GM23338 (cell line): ENCODE measurements around the gene HOXA2.

ENCODE experiments used
- CREB1 ChIP-seq: fragments of 250-450 bp; sonication (Bioruptor Pico); IDR thresholded peaks from 2 replicates; pipeline ENCODE4 v1.5.0; 2020; ENCODE audit warnings: low read depth, mild to moderate bottlenecking, moderate library complexity
- EZH2 ChIP-seq: fragments of 200-600 bp; sonication (generic); IDR thresholded peaks from one replicate; pipeline ENCODE4 v1.8.0; 2017; ENCODE audit warnings: antibody characterized with exemption, mild to moderate bottlenecking, low read depth; ENCODE audit not compliant: unreplicated experiment
- EZH2phosphoT487 ChIP-seq: fragments of 200-600 bp; sonication (generic); IDR thresholded peaks from one replicate; pipeline ENCODE4 v1.8.1; 2018; ENCODE audit warnings: antibody characterized with exemption; ENCODE audit not compliant: unreplicated experiment
- JUNB ChIP-seq: IDR thresholded peaks from one replicate; pipeline ENCODE4 v1.6.1; 2016; ENCODE audit warnings: antibody characterized with exemption; ENCODE audit not compliant: unreplicated experiment
- NANOG ChIP-seq: IDR thresholded peaks from 2 replicates; pipeline ENCODE4 v1.6.1; 2016; ENCODE audit warnings: antibody characterized with exemption, borderline replicate concordance
- POLR2AphosphoS5 ChIP-seq: IDR thresholded peaks from 2 replicates; pipeline ENCODE4 v1.6.1; 2016; ENCODE audit warnings: antibody characterized with exemption, low read depth
- STAT1 ChIP-seq: IDR thresholded peaks from one replicate; pipeline ENCODE4 v1.6.1; 2016; ENCODE audit warnings: antibody characterized with exemption; ENCODE audit not compliant: unreplicated experiment
- ZNF114 ChIP-seq: fragments of 250-450 bp; sonication (Bioruptor Pico); IDR thresholded peaks from 2 replicates; pipeline ENCODE4 v1.5.0; 2020; ENCODE audit warnings: mild to moderate bottlenecking, moderate library complexity
- ZNF331 ChIP-seq: fragments of 250-450 bp; sonication (Bioruptor Pico); IDR thresholded peaks from 2 replicates; pipeline ENCODE4 v1.5.0; 2020; ENCODE audit warnings: low read depth, mild to moderate bottlenecking, moderate library complexity
- TF ChIP-seq, protein P1 (sequence below), 2 experiments: fragments of 200-600 bp in 1 of 2; sonication (generic) in 1 of 2; conservative IDR thresholded peaks; 2 replicates each; pipeline versions ENCODE4 v1.5.1 to v1.6.1; 2016 to 2017; ENCODE audit warnings: antibody characterized with exemption in 2 of 2, low read depth in 2 of 2, mild to moderate bottlenecking in 2 of 2, moderate library complexity in 1 of 2
- TF ChIP-seq, protein P2 (sequence below): IDR thresholded peaks from one replicate; pipeline ENCODE4 v1.6.1; 2018; ENCODE audit warnings: antibody characterized with exemption; ENCODE audit not compliant: unreplicated experiment
- TF ChIP-seq, protein P3 (sequence below): fragments of 250-450 bp; sonication (Bioruptor Pico); IDR thresholded peaks from 2 replicates; pipeline ENCODE4 v1.5.0; 2020; ENCODE audit warnings: mild to moderate bottlenecking, moderate library complexity
- TF ChIP-seq, protein P4 (sequence below): IDR thresholded peaks from 2 replicates; pipeline ENCODE4 v1.6.1; 2016; ENCODE audit warnings: antibody characterized with exemption

DNA sequence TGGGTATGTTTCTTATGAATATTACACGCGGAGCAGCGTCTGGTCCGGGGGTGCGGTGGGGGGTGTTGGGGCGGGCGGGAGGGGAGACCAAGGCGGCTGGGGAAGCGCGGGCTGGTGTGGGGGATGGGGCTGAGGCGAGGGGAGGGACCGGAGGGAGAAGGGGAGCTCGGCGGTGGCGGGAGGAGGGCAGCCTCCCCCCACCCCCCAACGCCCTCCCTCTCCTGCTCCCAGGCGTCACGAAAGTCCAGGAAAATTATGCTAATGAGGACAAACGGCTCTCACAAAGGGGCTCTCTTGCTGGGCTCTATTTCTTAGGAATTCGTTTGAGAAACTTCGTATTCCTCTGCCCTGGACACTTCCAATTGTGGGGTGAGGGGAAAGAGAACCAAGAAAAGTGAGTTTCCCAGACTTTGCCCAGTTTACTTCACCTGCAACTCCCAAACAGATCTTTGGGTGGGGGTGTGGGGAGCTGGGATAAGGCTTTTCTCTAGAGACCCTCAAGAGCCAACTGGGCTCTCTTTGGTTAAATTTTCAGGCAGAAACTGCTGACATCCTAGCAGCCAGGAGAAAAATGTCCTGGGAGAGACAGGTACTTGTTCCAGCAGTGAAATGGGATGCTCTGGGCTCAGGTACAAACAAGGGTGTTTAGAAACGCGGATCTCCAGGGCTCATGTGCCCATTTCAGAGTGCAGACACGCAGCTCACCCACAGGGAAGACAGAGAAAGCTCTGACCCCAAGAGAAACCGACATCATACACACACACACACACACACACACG lies 11.7 kb upstream of the HOXA2 start:
- TF ChIP-seq, protein P1, sequence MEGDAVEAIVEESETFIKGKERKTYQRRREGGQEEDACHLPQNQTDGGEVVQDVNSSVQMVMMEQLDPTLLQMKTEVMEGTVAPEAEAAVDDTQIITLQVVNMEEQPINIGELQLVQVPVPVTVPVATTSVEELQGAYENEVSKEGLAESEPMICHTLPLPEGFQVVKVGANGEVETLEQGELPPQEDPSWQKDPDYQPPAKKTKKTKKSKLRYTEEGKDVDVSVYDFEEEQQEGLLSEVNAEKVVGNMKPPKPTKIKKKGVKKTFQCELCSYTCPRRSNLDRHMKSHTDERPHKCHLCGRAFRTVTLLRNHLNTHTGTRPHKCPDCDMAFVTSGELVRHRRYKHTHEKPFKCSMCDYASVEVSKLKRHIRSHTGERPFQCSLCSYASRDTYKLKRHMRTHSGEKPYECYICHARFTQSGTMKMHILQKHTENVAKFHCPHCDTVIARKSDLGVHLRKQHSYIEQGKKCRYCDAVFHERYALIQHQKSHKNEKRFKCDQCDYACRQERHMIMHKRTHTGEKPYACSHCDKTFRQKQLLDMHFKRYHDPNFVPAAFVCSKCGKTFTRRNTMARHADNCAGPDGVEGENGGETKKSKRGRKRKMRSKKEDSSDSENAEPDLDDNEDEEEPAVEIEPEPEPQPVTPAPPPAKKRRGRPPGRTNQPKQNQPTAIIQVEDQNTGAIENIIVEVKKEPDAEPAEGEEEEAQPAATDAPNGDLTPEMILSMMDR (conservative IDR thresholded peaks at IDR 0.05; ENCODE audit: low read depth in 2 of 2) = no peak
- TF ChIP-seq POLR2AphosphoS5 = no peak
- TF ChIP-seq ZNF331 (CRISPR knock-in tag) = no peak
- TF ChIP-seq EZH2phosphoT487 = peak; percentile 91
- peak; percentile 99 for TF ChIP-seq EZH2
- TF ChIP-seq, protein P2, sequence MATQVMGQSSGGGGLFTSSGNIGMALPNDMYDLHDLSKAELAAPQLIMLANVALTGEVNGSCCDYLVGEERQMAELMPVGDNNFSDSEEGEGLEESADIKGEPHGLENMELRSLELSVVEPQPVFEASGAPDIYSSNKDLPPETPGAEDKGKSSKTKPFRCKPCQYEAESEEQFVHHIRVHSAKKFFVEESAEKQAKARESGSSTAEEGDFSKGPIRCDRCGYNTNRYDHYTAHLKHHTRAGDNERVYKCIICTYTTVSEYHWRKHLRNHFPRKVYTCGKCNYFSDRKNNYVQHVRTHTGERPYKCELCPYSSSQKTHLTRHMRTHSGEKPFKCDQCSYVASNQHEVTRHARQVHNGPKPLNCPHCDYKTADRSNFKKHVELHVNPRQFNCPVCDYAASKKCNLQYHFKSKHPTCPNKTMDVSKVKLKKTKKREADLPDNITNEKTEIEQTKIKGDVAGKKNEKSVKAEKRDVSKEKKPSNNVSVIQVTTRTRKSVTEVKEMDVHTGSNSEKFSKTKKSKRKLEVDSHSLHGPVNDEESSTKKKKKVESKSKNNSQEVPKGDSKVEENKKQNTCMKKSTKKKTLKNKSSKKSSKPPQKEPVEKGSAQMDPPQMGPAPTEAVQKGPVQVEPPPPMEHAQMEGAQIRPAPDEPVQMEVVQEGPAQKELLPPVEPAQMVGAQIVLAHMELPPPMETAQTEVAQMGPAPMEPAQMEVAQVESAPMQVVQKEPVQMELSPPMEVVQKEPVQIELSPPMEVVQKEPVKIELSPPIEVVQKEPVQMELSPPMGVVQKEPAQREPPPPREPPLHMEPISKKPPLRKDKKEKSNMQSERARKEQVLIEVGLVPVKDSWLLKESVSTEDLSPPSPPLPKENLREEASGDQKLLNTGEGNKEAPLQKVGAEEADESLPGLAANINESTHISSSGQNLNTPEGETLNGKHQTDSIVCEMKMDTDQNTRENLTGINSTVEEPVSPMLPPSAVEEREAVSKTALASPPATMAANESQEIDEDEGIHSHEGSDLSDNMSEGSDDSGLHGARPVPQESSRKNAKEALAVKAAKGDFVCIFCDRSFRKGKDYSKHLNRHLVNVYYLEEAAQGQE = no peak
- no peak for TF ChIP-seq NANOG
- no peak for TF ChIP-seq CREB1 (CRISPR knock-in tag)
- TF ChIP-seq JUNB = no peak
- TF ChIP-seq STAT1 = no peak
- TF ChIP-seq ZNF114 (CRISPR knock-in tag) = no peak
- TF ChIP-seq, protein P3, sequence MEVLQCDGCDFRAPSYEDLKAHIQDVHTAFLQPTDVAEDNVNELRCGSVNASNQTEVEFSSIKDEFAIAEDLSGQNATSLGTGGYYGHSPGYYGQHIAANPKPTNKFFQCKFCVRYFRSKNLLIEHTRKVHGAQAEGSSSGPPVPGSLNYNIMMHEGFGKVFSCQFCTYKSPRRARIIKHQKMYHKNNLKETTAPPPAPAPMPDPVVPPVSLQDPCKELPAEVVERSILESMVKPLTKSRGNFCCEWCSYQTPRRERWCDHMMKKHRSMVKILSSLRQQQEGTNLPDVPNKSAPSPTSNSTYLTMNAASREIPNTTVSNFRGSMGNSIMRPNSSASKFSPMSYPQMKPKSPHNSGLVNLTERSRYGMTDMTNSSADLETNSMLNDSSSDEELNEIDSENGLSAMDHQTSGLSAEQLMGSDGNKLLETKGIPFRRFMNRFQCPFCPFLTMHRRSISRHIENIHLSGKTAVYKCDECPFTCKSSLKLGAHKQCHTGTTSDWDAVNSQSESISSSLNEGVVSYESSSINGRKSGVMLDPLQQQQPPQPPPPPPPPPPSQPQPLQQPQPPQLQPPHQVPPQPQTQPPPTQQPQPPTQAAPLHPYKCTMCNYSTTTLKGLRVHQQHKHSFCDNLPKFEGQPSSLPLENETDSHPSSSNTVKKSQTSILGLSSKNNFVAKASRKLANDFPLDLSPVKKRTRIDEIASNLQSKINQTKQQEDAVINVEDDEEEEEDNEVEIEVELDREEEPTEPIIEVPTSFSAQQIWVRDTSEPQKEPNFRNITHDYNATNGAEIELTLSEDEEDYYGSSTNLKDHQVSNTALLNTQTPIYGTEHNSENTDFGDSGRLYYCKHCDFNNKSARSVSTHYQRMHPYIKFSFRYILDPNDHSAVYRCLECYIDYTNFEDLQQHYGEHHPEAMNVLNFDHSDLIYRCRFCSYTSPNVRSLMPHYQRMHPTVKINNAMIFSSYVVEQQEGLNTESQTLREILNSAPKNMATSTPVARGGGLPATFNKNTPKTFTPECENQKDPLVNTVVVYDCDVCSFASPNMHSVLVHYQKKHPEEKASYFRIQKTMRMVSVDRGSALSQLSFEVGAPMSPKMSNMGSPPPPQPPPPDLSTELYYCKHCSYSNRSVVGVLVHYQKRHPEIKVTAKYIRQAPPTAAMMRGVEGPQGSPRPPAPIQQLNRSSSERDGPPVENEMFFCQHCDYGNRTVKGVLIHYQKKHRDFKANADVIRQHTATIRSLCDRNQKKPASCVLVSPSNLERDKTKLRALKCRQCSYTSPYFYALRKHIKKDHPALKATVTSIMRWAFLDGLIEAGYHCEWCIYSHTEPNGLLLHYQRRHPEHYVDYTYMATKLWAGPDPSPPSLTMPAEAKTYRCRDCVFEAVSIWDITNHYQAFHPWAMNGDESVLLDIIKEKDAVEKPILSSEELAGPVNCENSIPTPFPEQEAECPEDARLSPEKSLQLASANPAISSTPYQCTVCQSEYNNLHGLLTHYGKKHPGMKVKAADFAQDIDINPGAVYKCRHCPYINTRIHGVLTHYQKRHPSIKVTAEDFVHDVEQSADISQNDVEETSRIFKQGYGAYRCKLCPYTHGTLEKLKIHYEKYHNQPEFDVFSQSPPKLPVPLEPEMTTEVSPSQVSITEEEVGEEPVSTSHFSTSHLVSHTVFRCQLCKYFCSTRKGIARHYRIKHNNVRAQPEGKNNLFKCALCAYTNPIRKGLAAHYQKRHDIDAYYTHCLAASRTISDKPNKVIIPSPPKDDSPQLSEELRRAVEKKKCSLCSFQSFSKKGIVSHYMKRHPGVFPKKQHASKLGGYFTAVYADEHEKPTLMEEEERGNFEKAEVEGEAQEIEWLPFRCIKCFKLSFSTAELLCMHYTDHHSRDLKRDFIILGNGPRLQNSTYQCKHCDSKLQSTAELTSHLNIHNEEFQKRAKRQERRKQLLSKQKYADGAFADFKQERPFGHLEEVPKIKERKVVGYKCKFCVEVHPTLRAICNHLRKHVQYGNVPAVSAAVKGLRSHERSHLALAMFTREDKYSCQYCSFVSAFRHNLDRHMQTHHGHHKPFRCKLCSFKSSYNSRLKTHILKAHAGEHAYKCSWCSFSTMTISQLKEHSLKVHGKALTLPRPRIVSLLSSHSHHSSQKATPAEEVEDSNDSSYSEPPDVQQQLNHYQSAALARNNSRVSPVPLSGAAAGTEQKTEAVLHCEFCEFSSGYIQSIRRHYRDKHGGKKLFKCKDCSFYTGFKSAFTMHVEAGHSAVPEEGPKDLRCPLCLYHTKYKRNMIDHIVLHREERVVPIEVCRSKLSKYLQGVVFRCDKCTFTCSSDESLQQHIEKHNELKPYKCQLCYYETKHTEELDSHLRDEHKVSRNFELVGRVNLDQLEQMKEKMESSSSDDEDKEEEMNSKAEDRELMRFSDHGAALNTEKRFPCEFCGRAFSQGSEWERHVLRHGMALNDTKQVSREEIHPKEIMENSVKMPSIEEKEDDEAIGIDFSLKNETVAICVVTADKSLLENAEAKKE = no peak
- TF ChIP-seq, protein P4, sequence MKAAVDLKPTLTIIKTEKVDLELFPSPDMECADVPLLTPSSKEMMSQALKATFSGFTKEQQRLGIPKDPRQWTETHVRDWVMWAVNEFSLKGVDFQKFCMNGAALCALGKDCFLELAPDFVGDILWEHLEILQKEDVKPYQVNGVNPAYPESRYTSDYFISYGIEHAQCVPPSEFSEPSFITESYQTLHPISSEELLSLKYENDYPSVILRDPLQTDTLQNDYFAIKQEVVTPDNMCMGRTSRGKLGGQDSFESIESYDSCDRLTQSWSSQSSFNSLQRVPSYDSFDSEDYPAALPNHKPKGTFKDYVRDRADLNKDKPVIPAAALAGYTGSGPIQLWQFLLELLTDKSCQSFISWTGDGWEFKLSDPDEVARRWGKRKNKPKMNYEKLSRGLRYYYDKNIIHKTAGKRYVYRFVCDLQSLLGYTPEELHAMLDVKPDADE = no peak
